HEK293 (cell line): ENCODE results near the gene PTPRN2.

ENCODE experiments used
- CTCF ChIA-PET: fragments of 350-600 bp; formaldehyde crosslinking; extraction: SDS; loops from one replicate; lab custom pipeline; 2021; ENCODE audit warnings: antibody characterized with exemption; lab: Yijun Ruan, JAX
- POLR2A ChIA-PET: fragments of 300-600 bp; formaldehyde crosslinking; extraction: SDS; loops from one replicate; lab custom pipeline; 2020; ENCODE audit warnings: antibody characterized with exemption, inconsistent platforms; lab: Yijun Ruan, JAX
- H3K27ac ChIP-seq: fragments of 200-500 bp; sonication (Bioruptor generic); 2 replicates; pipeline ENCODE4 v1.5.1; 2014; ENCODE audit warnings: low read depth, low read length, control low read depth, inconsistent platforms; ENCODE audit errors: extremely low read depth
- H3K36me3 ChIP-seq, 2 experiments: fragments of 200-500 bp in 1 of 2; sonication (Bioruptor generic) in 1 of 2; 1 replicate in 1 of 2; 2 replicates in 1 of 2; pipeline ENCODE4 v1.5.1; 2014 to 2017; ENCODE audit warnings: inconsistent platforms in 2 of 2, low read length in 2 of 2; ENCODE audit not compliant: control insufficient read depth in 2 of 2, insufficient read depth in 1 of 2
- H3K4me1 ChIP-seq: fragments of 200-500 bp; sonication (Bioruptor generic); 2 replicates; pipeline ENCODE4 v1.5.1; 2014; ENCODE audit warnings: mild to moderate bottlenecking, low read length, inconsistent platforms; ENCODE audit not compliant: control insufficient read depth, insufficient read depth
- H3K4me3 ChIP-seq: 2 replicates; pipeline ENCODE4 v1.5.1; 2011; ENCODE audit warnings: low read depth, mild to moderate bottlenecking, control low read depth, low read length, moderate library complexity
- H3K9me3 ChIP-seq: fragments of 200-500 bp; sonication (Bioruptor generic); 2 replicates; pipeline ENCODE4 v1.5.1; 2014; ENCODE audit warnings: low read depth, low read length, inconsistent platforms; ENCODE audit not compliant: control insufficient read depth, insufficient read depth
- BCL11A ChIP-seq: fragments of 450-650 bp; formaldehyde crosslinking; IDR thresholded peaks from 2 replicates; pipeline ENCODE4 v1.5.1; 2016; ENCODE audit warnings: low read depth, missing biosample characterization, missing genetic modification characterization
- HOXA7 ChIP-seq: sonication (generic); formaldehyde crosslinking; IDR thresholded peaks from 2 replicates; pipeline ENCODE4 v1.8.1; 2022; ENCODE audit warnings: missing genetic modification reagents, borderline replicate concordance
- KLF1 ChIP-seq: fragments of 450-650 bp; formaldehyde crosslinking; IDR thresholded peaks from 2 replicates; pipeline ENCODE4 v1.5.1; 2016; ENCODE audit warnings: missing biosample characterization, missing genetic modification characterization
- YY2 ChIP-seq: fragments of 450-650 bp; formaldehyde crosslinking; IDR thresholded peaks from 2 replicates; pipeline ENCODE4 v1.5.1; 2016; ENCODE audit warnings: missing biosample characterization, missing genetic modification characterization
- ZNF10 ChIP-seq: fragments of 450-650 bp; formaldehyde crosslinking; IDR thresholded peaks from 2 replicates; pipeline ENCODE4 v1.5.1; 2017; ENCODE audit warnings: missing biosample characterization, missing genetic modification characterization
- ZNF133 ChIP-seq: fragments of 450-650 bp; formaldehyde crosslinking; IDR thresholded peaks from 2 replicates; pipeline ENCODE4 v1.5.1; 2016; ENCODE audit warnings: missing biosample characterization, missing genetic modification characterization
- ZNF155 ChIP-seq: fragments of 450-650 bp; formaldehyde crosslinking; IDR thresholded peaks from 2 replicates; pipeline ENCODE4 v1.5.1; 2016; ENCODE audit warnings: missing biosample characterization, missing genetic modification characterization
- ZNF2 ChIP-seq: fragments of 450-650 bp; formaldehyde crosslinking; IDR thresholded peaks from 2 replicates; pipeline ENCODE4 v1.5.1; 2016; ENCODE audit warnings: missing biosample characterization, missing genetic modification characterization
- ZNF211 ChIP-seq: fragments of 450-650 bp; formaldehyde crosslinking; IDR thresholded peaks from 2 replicates; pipeline ENCODE4 v1.5.1; 2016; ENCODE audit warnings: low read depth, missing biosample characterization, missing genetic modification characterization
- ZNF341 ChIP-seq: fragments of 450-650 bp; formaldehyde crosslinking; IDR thresholded peaks from 2 replicates; pipeline ENCODE4; 2016; ENCODE audit warnings: low read depth, missing biosample characterization, missing genetic modification characterization
- ZNF394 ChIP-seq: fragments of 450-650 bp; formaldehyde crosslinking; IDR thresholded peaks from 2 replicates; pipeline ENCODE4 v1.5.1; 2016; ENCODE audit warnings: missing biosample characterization, missing genetic modification characterization, mild to moderate bottlenecking, moderate library complexity, borderline replicate concordance
- ZNF433 ChIP-seq: fragments of 450-650 bp; formaldehyde crosslinking; IDR thresholded peaks from 2 replicates; pipeline ENCODE4 v1.5.1; 2016; ENCODE audit warnings: missing biosample characterization, missing genetic modification characterization, low read depth
- ZNF544 ChIP-seq: fragments of 450-650 bp; formaldehyde crosslinking; IDR thresholded peaks from 2 replicates; pipeline ENCODE4 v1.5.0; 2017; ENCODE audit warnings: missing biosample characterization, missing genetic modification characterization
- ZNF660 ChIP-seq: fragments of 450-650 bp; IDR thresholded peaks from 2 replicates; pipeline ENCODE4 v1.5.1; 2018; ENCODE audit warnings: missing biosample characterization, mild to moderate bottlenecking, missing genetic modification characterization
- ZNF791 ChIP-seq: fragments of 450-650 bp; formaldehyde crosslinking; IDR thresholded peaks from 2 replicates; pipeline ENCODE4 v1.5.1; 2016; ENCODE audit warnings: missing biosample characterization, missing genetic modification characterization
- ZSCAN30 ChIP-seq: fragments of 450-650 bp; IDR thresholded peaks from 2 replicates; pipeline ENCODE4 v1.5.1; 2018; ENCODE audit warnings: missing biosample characterization, mild to moderate bottlenecking, missing genetic modification characterization, moderate library complexity
- TF ChIP-seq, protein P1 (sequence below): fragments of 450-650 bp; formaldehyde crosslinking; IDR thresholded peaks from 2 replicates; pipeline ENCODE4 v1.5.1; 2016; ENCODE audit warnings: missing biosample characterization, missing genetic modification characterization
- TF ChIP-seq, protein P2 (sequence below): fragments of 450-650 bp; formaldehyde crosslinking; IDR thresholded peaks from 2 replicates; pipeline ENCODE4 v1.5.1; 2016; ENCODE audit warnings: missing biosample characterization, missing genetic modification characterization, borderline replicate concordance
- TF ChIP-seq, protein P3 (sequence below): fragments of 450-650 bp; formaldehyde crosslinking; IDR thresholded peaks from 2 replicates; pipeline ENCODE4 v1.5.1; 2016; ENCODE audit warnings: missing biosample characterization, missing genetic modification characterization
- TF ChIP-seq, protein P4 (sequence below): fragments of 450-650 bp; formaldehyde crosslinking; IDR thresholded peaks from 2 replicates; pipeline ENCODE4 v1.5.1; 2017; ENCODE audit warnings: missing biosample characterization, missing genetic modification characterization

The PTPRN2 gene

DNA sequence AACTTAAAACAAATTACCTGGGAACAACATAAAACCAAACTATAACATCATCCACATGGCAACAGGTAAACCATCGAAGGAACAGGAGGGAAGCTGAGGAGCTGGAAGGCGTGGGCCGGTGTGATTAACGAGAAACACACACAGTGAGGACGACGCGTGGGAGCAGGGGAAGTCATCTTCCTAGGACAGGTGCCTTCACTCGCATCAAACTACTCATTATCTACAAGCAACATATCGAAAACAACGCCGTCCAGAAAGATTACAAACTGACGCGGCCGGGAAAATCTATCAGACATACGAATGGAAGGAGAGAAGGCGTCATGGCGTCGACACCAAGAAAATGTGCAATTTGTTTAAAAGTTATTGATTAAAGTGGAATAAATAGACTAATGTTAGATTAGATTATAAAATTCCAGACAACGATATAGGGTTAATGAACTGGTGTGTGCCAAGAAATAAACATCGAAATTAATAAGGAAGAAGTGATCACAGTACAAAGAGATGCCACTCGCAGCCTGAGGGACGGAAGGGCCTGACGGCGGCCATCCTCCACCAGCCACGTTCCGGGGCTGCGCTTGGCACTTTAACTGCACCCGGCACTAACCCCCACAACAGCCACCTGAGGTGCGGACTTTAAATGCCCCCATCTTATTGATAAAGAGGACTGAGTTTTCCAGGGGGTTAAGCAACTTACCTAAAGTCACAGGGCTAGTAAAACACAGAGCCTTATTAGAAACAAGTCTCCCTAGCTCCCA is 669.1 kb downstream of the PTPRN2 start:
- H3K9me3 ChIP-seq, result no peaks in the 10 kb centered on the region
- CTCF ChIA-PET, result no interaction called here

DNA sequence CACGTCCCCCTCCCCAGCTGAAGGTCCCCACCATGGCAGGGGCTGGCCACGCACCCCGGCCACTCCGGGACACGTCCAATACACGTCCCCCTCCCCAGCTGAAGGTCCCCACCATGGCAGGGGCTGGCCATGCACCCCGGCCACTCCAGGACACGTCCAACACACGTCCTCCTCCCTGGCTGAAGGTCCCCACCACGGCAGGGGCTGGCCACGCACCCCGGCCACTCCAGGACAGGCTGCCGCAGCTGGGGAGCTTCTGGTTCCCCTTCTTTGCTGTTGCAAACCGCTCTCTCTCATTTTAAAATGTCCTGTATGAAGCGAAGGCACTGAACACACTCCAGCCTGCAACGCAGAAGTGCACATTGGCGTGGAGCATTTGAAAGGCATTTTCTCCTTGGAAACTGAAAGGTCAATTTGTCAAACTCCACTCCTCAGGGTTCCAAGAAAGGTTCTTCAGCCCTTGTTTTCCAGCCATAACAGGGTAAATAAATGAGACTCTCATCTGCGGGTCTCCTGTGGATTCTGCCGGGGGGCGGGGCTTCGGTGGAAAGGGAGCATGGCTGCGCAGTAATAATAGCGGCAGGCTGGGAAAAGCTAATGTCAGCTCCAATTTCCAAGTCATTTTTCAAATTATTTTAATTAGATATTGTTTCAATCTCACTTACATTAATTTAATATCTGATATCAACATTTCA is 670.5 kb downstream of the PTPRN2 start:
- TF ChIP-seq ZNF2 (no peak), ZNF133 (tag by site-specific recombination) (no peak), HOXA7 (CRISPR knock-in tag) (no peak), YY2 (tag by site-specific recombination) (no peak), BCL11A (tag by site-specific recombination) (no peak), ZNF10 (tag by site-specific recombination) (no peak), ZNF544 (tag by site-specific recombination) (no peak), ZNF155 (tag by site-specific recombination) (no peak), ZNF341 (no peak), ZSCAN30 (tag by site-specific recombination) (no peak), KLF1 (tag by site-specific recombination) (no peak), ZNF211 (no peak)
- TF ChIP-seq, protein P1, sequence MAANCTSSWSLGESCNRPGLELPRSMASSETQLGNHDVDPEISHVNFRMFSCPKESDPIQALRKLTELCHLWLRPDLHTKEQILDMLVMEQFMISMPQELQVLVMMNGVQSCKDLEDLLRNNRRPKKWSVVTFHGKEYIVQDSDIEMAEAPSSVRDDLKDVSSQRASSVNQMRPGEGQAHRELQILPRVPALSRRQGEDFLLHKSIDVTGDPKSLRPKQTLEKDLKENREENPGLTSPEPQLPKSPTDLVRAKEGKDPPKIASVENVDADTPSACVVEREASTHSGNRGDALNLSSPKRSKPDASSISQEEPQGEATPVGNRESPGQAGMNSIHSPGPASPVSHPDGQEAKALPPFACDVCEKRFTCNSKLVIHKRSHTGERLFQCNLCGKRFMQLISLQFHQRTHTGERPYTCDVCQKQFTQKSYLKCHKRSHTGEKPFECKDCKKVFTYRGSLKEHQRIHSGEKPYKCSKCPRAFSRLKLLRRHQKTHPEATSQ (tag by site-specific recombination), result no peak
- TF ChIP-seq, protein P2, sequence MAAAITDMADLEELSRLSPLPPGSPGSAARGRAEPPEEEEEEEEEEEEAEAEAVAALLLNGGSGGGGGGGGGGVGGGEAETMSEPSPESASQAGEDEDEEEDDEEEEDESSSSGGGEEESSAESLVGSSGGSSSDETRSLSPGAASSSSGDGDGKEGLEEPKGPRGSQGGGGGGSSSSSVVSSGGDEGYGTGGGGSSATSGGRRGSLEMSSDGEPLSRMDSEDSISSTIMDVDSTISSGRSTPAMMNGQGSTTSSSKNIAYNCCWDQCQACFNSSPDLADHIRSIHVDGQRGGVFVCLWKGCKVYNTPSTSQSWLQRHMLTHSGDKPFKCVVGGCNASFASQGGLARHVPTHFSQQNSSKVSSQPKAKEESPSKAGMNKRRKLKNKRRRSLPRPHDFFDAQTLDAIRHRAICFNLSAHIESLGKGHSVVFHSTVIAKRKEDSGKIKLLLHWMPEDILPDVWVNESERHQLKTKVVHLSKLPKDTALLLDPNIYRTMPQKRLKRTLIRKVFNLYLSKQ, result no peak
- no peak overlapping the region for H3K27ac ChIP-seq
- no peak overlapping the region for H3K4me3 ChIP-seq
- ChIA-PET POLR2A (no interaction called here), CTCF (no interaction called here)
- no peaks in the 10 kb centered on the region for H3K36me3 ChIP-seq
- no peaks in the 10 kb centered on the region for H3K4me1 ChIP-seq
- H3K9me3 ChIP-seq, result no peaks in the 10 kb centered on the region

More for the DNA sequence above, 669.1 kb downstream of the PTPRN2 start:
- no peaks in the 10 kb centered on the region for H3K4me1 ChIP-seq
- POLR2A ChIA-PET, result no interaction called here
- no peak overlapping the region for H3K27ac ChIP-seq
- TF ChIP-seq ZNF433 (tag by site-specific recombination) (no peak), ZNF394 (tag by site-specific recombination) (no peak), ZNF791 (tag by site-specific recombination) (no peak), ZNF660 (tag by site-specific recombination) (no peak)
- TF ChIP-seq, protein P3, sequence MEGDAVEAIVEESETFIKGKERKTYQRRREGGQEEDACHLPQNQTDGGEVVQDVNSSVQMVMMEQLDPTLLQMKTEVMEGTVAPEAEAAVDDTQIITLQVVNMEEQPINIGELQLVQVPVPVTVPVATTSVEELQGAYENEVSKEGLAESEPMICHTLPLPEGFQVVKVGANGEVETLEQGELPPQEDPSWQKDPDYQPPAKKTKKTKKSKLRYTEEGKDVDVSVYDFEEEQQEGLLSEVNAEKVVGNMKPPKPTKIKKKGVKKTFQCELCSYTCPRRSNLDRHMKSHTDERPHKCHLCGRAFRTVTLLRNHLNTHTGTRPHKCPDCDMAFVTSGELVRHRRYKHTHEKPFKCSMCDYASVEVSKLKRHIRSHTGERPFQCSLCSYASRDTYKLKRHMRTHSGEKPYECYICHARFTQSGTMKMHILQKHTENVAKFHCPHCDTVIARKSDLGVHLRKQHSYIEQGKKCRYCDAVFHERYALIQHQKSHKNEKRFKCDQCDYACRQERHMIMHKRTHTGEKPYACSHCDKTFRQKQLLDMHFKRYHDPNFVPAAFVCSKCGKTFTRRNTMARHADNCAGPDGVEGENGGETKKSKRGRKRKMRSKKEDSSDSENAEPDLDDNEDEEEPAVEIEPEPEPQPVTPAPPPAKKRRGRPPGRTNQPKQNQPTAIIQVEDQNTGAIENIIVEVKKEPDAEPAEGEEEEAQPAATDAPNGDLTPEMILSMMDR (tag by site-specific recombination), result no peak
- TF ChIP-seq, protein P4, sequence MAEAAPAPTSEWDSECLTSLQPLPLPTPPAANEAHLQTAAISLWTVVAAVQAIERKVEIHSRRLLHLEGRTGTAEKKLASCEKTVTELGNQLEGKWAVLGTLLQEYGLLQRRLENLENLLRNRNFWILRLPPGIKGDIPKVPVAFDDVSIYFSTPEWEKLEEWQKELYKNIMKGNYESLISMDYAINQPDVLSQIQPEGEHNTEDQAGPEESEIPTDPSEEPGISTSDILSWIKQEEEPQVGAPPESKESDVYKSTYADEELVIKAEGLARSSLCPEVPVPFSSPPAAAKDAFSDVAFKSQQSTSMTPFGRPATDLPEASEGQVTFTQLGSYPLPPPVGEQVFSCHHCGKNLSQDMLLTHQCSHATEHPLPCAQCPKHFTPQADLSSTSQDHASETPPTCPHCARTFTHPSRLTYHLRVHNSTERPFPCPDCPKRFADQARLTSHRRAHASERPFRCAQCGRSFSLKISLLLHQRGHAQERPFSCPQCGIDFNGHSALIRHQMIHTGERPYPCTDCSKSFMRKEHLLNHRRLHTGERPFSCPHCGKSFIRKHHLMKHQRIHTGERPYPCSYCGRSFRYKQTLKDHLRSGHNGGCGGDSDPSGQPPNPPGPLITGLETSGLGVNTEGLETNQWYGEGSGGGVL (tag by site-specific recombination), result no peak
- no peaks in the 10 kb centered on the region for H3K36me3 ChIP-seq
- no peak overlapping the region for H3K4me3 ChIP-seq
